ENCODE data around the gene SH3RF3.
A peak's percentile ranks its signal among the peaks of the same experiment; 100 is the strongest.
"Not testable (repeated sequence)": the region's sequence is repeated elsewhere in the genome, so short reads cannot be mapped to it uniquely, and the experiment has no call there.

SH3RF3 gene

GRCh38 chr2:109531896-109532727, 403.1 kb downstream of the SH3RF3 start:
- no peak for DNase-seq (ENCODE audit: low read depth in 1 of 2, low spot score in 1 of 2)

- DNase-seq (ENCODE audit: low read depth in 1 of 2, low spot score in 1 of 2): no peak
Measured at GRCh38 chr2:109532728-109533076, 403.7 kb downstream of the SH3RF3 start.

GRCh38 chr2:109533823-109534222, 404.8 kb downstream of the SH3RF3 start:
- no peak for DNase-seq (ENCODE audit: low read depth in 1 of 2, low spot score in 1 of 2)

DNA sequence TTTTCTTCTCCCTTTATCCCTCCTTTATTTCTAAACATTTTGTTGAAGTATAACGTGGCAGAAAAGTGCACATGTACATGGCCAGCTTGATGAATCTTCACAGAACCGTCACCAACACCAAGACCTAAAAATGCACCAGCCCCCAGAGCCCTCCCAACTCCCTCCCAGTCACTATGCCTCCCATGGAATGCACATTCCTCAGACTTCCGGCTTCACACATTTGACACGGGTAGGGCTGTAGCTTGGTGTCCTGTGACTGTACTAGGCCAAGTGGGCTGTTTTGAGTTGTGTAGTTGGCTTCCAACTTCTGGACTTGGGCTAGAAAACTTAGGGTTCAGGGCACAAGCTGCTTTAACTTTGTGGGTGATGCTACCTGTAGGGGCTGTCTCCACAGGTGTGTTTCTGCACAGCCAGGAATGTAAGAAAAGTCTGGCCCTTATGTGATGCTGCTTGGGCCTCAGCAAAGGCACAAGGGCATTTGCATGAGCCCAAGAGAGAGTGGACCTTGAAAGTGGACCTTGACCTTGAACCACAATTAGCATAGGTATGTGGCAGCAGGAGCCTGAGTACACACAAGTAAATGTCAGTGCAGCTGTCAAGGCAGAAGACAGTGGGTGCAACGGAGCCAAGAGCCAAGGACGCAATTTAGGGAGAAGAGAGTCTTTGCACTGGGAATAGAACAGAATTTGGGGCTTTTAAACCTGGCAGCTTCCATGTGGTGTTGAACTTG, 406.4 kb downstream of the SH3RF3 start:
- no peak for DNase-seq (ENCODE audit: low read depth in 1 of 2, low spot score in 1 of 2)

DNA sequence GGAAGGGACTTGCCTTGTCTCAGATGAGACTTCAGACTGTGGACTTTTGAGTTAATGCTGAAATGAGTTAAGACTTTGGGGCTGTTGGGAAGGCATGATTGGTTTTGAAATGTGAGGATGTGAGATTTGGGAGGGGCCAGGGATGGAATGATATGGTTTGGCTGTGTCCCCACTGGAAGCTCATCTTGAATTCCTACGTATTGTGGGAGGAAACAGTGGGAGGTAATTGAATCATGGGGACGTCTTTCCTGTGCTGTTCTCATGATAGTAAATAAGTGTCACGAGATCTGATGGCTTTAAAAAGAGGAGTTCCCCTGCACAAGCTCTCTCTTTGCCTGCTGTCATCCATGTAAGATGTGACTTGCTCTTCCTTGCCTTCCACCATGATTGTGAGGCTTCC, 407.6 kb downstream of the SH3RF3 start:
- not testable (repeated sequence) for DNase-seq (ENCODE audit: low read depth in 1 of 2, low spot score in 1 of 2)

- no peak for DNase-seq (ENCODE audit: low read depth in 1 of 2, low spot score in 1 of 2)
Measured at GRCh38 chr2:109537565-109538222, 408.7 kb downstream of the SH3RF3 start.

DNA sequence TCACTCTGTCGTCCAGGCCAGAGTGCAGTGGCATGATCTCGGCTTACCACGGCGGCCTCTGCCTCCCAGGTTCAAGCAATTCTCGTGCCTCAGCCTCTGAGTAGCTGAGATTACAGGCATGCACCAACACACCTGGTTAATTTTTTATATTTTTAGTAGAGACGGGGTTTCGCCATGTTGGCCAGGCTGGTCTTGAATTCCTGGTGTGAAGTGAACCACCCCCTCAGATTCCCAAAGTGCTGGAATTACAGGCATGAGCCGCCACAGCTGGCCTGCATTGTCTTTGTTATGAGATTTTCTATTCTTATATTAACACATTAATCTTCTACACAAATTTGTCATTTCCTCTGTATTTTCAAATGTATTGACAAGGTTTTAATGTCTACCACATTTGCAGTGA, 409.5 kb downstream of the SH3RF3 start:
- DNase-seq (ENCODE audit: low read depth in 1 of 2, low spot score in 1 of 2): no peak

- DNase-seq (ENCODE audit: low read depth in 1 of 2, low spot score in 1 of 2): no peak
Measured at GRCh38 chr2:109542384-109542783, 413.4 kb downstream of the SH3RF3 start.

GRCh38 chr2:109545828-109546713, 417.1 kb downstream of the SH3RF3 start:
- DNase-seq (ENCODE audit: low read depth in 1 of 2, low spot score in 1 of 2): peak; percentile 28 to 43

- DNase-seq (ENCODE audit: low read depth in 1 of 2, low spot score in 1 of 2): no peak
Measured at GRCh38 chr2:109547280-109547679, 418.3 kb downstream of the SH3RF3 start.

DNA sequence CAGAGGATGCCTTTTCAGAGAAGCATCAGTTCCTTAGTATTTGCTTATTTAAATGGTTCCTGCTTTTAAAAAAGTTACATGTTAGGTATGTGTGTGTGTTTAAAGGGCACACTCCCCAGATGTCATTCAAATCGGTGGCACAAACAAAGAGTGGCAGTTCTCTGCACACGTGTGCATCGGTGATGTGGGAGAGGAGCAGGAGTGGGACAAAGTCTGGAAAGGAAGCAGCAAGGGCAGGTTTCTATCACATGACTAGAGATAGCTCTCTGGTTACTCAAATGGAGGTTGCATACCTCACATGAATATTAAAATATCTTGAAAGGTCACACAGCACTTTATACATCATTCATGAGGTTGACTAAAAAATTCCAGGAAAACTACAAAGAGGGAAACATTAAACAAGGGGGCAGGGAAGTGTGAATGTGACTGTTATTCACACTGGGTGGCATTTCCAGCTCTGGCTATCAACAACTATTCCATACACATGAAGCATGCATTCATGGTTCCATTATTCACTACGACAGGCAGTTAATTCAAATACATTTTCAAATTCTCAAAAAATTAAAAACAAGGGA, 420.1 kb downstream of the SH3RF3 start:
- no peak for DNase-seq (ENCODE audit: low read depth in 1 of 2, low spot score in 1 of 2)

Measured in activated CD4-positive, alpha-beta T cell treated with anti-CD3 and anti-CD28 coated beads, Interleukin-2, amount 50 U/mL, for 24 hours (primary cell).